GM19043 (cell line): ENCODE data around the gene TRABD2B.

Experiments used
- ATAC-seq: cut with Tn5 transposase; IDR thresholded peaks from one replicate; pipeline ENCODE4 v1.9.1; 2021; ENCODE audit warnings: low read depth; ENCODE audit not compliant: unreplicated experiment

Gene TRABD2B

GRCh38 chr1:47886141-47886540 is 111.0 kb downstream of the TRABD2B start:
- ATAC-seq: no peak

- no peak for ATAC-seq
Measured at GRCh38 chr1:47885062-47885830, 111.9 kb downstream of the TRABD2B start.

GRCh38 chr1:47883963-47884362 is 113.2 kb downstream of the TRABD2B start:
- ATAC-seq: no peak

GRCh38 chr1:47881505-47882442 is 115.4 kb downstream of the TRABD2B start:
- ATAC-seq: no peak

- no peak for ATAC-seq
Measured at GRCh38 chr1:47876587-47876963, 120.6 kb downstream of the TRABD2B start.

GRCh38 chr1:47875831-47876586 is 121.2 kb downstream of the TRABD2B start:
- no peak for ATAC-seq

GRCh38 chr1:47875036-47875435 is 122.1 kb downstream of the TRABD2B start:
- no peak for ATAC-seq

GRCh38 chr1:47873337-47873736 is 123.8 kb downstream of the TRABD2B start:
- ATAC-seq: no peak

- no peak for ATAC-seq
Measured at GRCh38 chr1:47872886-47873285, 124.3 kb downstream of the TRABD2B start.

- no peak for ATAC-seq
Measured at GRCh38 chr1:47871799-47872353, 125.3 kb downstream of the TRABD2B start.

GRCh38 chr1:47870946-47871676 is 126.1 kb downstream of the TRABD2B start:
- ATAC-seq: no peak

- no peak for ATAC-seq
Measured at GRCh38 chr1:47870480-47870879, 126.7 kb downstream of the TRABD2B start.

GRCh38 chr1:47868348-47868676 is 128.9 kb downstream of the TRABD2B start:
- ATAC-seq: no peak

- ATAC-seq: no peak
Measured at GRCh38 chr1:47867438-47868347, 129.5 kb downstream of the TRABD2B start.

- no peak for ATAC-seq
Measured at GRCh38 chr1:47866601-47867437, 130.4 kb downstream of the TRABD2B start.

- ATAC-seq: no peak
Measured at GRCh38 chr1:47865881-47866535, 131.2 kb downstream of the TRABD2B start.

- ATAC-seq: no peak
Measured at GRCh38 chr1:47859092-47859743, 138.0 kb downstream of the TRABD2B start.
